HL-60 (cell line): Measurements from ENCODE around the gene MOCOS.

Experiments
- DNase-seq, 2 experiments: peaks; one replicate each; pipeline ENCODE4 v3.0.0-alpha.2; 2010 to 2020; ENCODE audit warnings: low read depth in 1 of 2, low spot score in 1 of 2
- H3K27ac ChIP-seq: fragments of 250-450 bp; sonication (Bioruptor Pico); replicated peaks from 2 replicates; pipeline ENCODE4 v1.5.1; 2020; ENCODE audit warnings: mild to moderate bottlenecking, moderate library complexity
- H3K27me3 ChIP-seq: fragments of 250-450 bp; sonication (Bioruptor Pico); 2 replicates; pipeline ENCODE4 v1.5.1; 2021; ENCODE audit warnings: mild to moderate bottlenecking, moderate library complexity; ENCODE audit not compliant: insufficient read depth, poor library complexity, severe bottlenecking
- H3K4me3 ChIP-seq: replicated peaks from 2 replicates; pipeline ENCODE4 v1.5.1; 2011; ENCODE audit warnings: mild to moderate bottlenecking, control low read depth, low read length; ENCODE audit not compliant: insufficient read depth
- CTCF ChIP-seq: IDR thresholded peaks from one replicate; pipeline ENCODE4 v1.5.1; 2011; ENCODE audit warnings: low read length, control low read depth, inconsistent platforms; ENCODE audit not compliant: insufficient read depth
- GABPA ChIP-seq: IDR thresholded peaks from 2 replicates; pipeline ENCODE4 v1.6.1; 2012; ENCODE audit warnings: low read depth
- POLR2AphosphoS5 ChIP-seq: IDR thresholded peaks from 2 replicates; pipeline ENCODE4 v1.6.1; 2012; ENCODE audit warnings: low read depth
- REST ChIP-seq: IDR thresholded peaks from 2 replicates; pipeline ENCODE4 v1.6.1; 2012; ENCODE audit warnings: low read depth; ENCODE audit not compliant: insufficient replicate concordance
- SPI1 ChIP-seq: IDR thresholded peaks from 2 replicates; pipeline ENCODE4 v1.6.1; 2012; ENCODE audit warnings: low read depth, mild to moderate bottlenecking, borderline replicate concordance

Gene MOCOS

GRCh38 chr18:36155851-36156757 lies 31.2 kb upstream of the MOCOS start:
- H3K27ac ChIP-seq: no peak overlapping the region
- DNase-seq: no peak
- TF ChIP-seq REST: no peak
- no peak for TF ChIP-seq SPI1
- TF ChIP-seq POLR2AphosphoS5: no peak
- no peak for TF ChIP-seq GABPA
- TF ChIP-seq CTCF: no peak
- no peak overlapping the region for H3K4me3 ChIP-seq
- no peaks in the 10 kb centered on the region for H3K27me3 ChIP-seq

- Histone ChIP-seq H3K4me3 (no peak overlapping the region), H3K27me3 (no peaks in the 10 kb centered on the region), H3K27ac (no peak overlapping the region)
- DNase-seq: no peak
- TF ChIP-seq SPI1 (no peak), REST (no peak), POLR2AphosphoS5 (no peak), GABPA (no peak), CTCF (no peak)
These were observed 29.9 kb upstream of the MOCOS start for GRCh38 chr18:36157441-36157840.

- no peak for DNase-seq
- Histone ChIP-seq H3K27ac (no peak overlapping the region), H3K4me3 (no peak overlapping the region)
These were observed 28.9 kb upstream of the MOCOS start for GRCh38 chr18:36158266-36158867.

More at GRCh38 chr18:36158266-36158867, 28.9 kb upstream of the MOCOS start:
- H3K27me3 ChIP-seq: no peaks in the 10 kb centered on the region
- TF ChIP-seq GABPA: no peak
- TF ChIP-seq SPI1: no peak
- TF ChIP-seq REST: no peak
- TF ChIP-seq CTCF: no peak
- no peak for TF ChIP-seq POLR2AphosphoS5
